GM12892 (cell line): ENCODE data around the gene NRP1.

ENCODE experiments used
- POLR2A ChIP-seq: IDR thresholded peaks from 2 replicates; pipeline ENCODE4 v1.6.1; 2011; ENCODE audit warnings: low read depth, low read length, control low read depth
- POLR2AphosphoS5 ChIP-seq: IDR thresholded peaks from 2 replicates; pipeline ENCODE4 v1.6.1; 2011; ENCODE audit warnings: low read depth, low read length, control low read depth
- TAF1 ChIP-seq: IDR thresholded peaks from 2 replicates; pipeline ENCODE4 v1.6.1; 2011; ENCODE audit warnings: low read depth, mild to moderate bottlenecking, control low read depth, low read length, borderline replicate concordance

GRCh38 chr10:33333260-33334101 is 986 bp downstream of the NRP1 start:
- TF ChIP-seq TAF1 (no peak), POLR2A (no peak), POLR2AphosphoS5 (no peak)
